Measurements from ENCODE around the gene FKBP1C.
"Not testable (repeated sequence)": the region's sequence is repeated elsewhere in the genome, so short reads cannot be mapped to it uniquely, and the experiment has no call there.

The FKBP1C gene

GRCh38 chr6:63211343-63211742 lies at the start of gene FKBP1C:
FKBP1C (plus strand) TSS chr6:63211469.
- H3K9me3 Mint-ChIP-seq; H3K36me3 Mint-ChIP-seq; ATAC-seq; DNase-seq (ENCODE audit: low spot score in 2 of 2); H3K4me3 Mint-ChIP-seq; H3K4me1 Mint-ChIP-seq; H3K27ac Mint-ChIP-seq: not testable (repeated sequence)

GRCh38 chr6:63164047-63164803 lies 47.0 kb upstream of the FKBP1C start:
- ATAC-seq; H3K4me3 Mint-ChIP-seq; H3K36me3 Mint-ChIP-seq; H3K27ac Mint-ChIP-seq; H3K9me3 Mint-ChIP-seq; DNase-seq (ENCODE audit: low spot score in 2 of 2); H3K4me1 Mint-ChIP-seq: not testable (repeated sequence)

GRCh38 chr6:63174173-63174572 lies 37.1 kb upstream of the FKBP1C start:
- Mint-ChIP-seq H3K4me3 (no peak overlapping the region), H3K9me3 (peaks cover 9% of the 10 kb centered on the region), H3K4me1 (no peaks in the 10 kb centered on the region), H3K36me3 (no peaks in the 10 kb centered on the region), H3K27ac (no peak overlapping the region)
- DNase-seq (ENCODE audit: low spot score in 2 of 2) (no peak), ATAC-seq (no peak)

GRCh38 chr6:63176181-63176580 lies 35.1 kb upstream of the FKBP1C start:
- Mint-ChIP-seq H3K9me3 (peaks cover 3% of the 10 kb centered on the region), H3K4me1 (no peaks in the 10 kb centered on the region), H3K27ac (no peak overlapping the region), H3K4me3 (no peak overlapping the region), H3K36me3 (no peaks in the 10 kb centered on the region)
- ATAC-seq (no peak), DNase-seq (ENCODE audit: low spot score in 2 of 2) (no peak)

GRCh38 chr6:63180367-63180766 lies 30.9 kb upstream of the FKBP1C start:
- no peaks in the 10 kb centered on the region for H3K4me1 Mint-ChIP-seq
- no peak overlapping the region for H3K4me3 Mint-ChIP-seq
- no peaks in the 10 kb centered on the region for H3K36me3 Mint-ChIP-seq
- no peak overlapping the region for H3K27ac Mint-ChIP-seq
- no peak for DNase-seq (ENCODE audit: low spot score in 2 of 2)
- peaks cover under 1% of the 10 kb centered on the region for H3K9me3 Mint-ChIP-seq
- ATAC-seq, result no peak

GRCh38 chr6:63186970-63187369 lies 24.3 kb upstream of the FKBP1C start:
- no peak for DNase-seq (ENCODE audit: low spot score in 2 of 2)
- Mint-ChIP-seq H3K9me3 (peaks cover 13% of the 10 kb centered on the region), H3K27ac (no peak overlapping the region), H3K36me3 (no peaks in the 10 kb centered on the region), H3K4me1 (no peaks in the 10 kb centered on the region), H3K4me3 (no peak overlapping the region)
- no peak for ATAC-seq

- Mint-ChIP-seq H3K4me3 (no peak overlapping the region), H3K36me3 (no peaks in the 10 kb centered on the region)
Measured at GRCh38 chr6:63188828-63189227, 22.4 kb upstream of the FKBP1C start.

GRCh38 chr6:63193324-63193723 lies 17.9 kb upstream of the FKBP1C start:
- Mint-ChIP-seq H3K9me3 (peaks cover 13% of the 10 kb centered on the region), H3K4me1 (no peaks in the 10 kb centered on the region), H3K27ac (no peak overlapping the region), H3K4me3 (no peak overlapping the region), H3K36me3 (no peaks in the 10 kb centered on the region)
- no peak for ATAC-seq
- no peak for DNase-seq (ENCODE audit: low spot score in 2 of 2)

More at GRCh38 chr6:63188828-63189227, 22.4 kb upstream of the FKBP1C start:
- DNase-seq (ENCODE audit: low spot score in 2 of 2) (no peak), ATAC-seq (no peak)
- H3K4me1 Mint-ChIP-seq, result no peaks in the 10 kb centered on the region
- H3K27ac Mint-ChIP-seq, result no peak overlapping the region
- peaks cover 15% of the 10 kb centered on the region for H3K9me3 Mint-ChIP-seq

- H3K27ac Mint-ChIP-seq, result no peak overlapping the region
- DNase-seq (ENCODE audit: low spot score in 2 of 2) (no peak), ATAC-seq (no peak)
- H3K9me3 Mint-ChIP-seq, result peaks cover 10% of the 10 kb centered on the region
- no peaks in the 10 kb centered on the region for H3K4me1 Mint-ChIP-seq
- no peaks in the 10 kb centered on the region for H3K36me3 Mint-ChIP-seq
- H3K4me3 Mint-ChIP-seq, result no peak overlapping the region
Measured at GRCh38 chr6:63197741-63198140, 13.5 kb upstream of the FKBP1C start.

- no peak for ATAC-seq
- Mint-ChIP-seq H3K27ac (no peak overlapping the region), H3K9me3 (peaks cover 7% of the 10 kb centered on the region), H3K4me1 (no peaks in the 10 kb centered on the region), H3K4me3 (no peak overlapping the region), H3K36me3 (no peaks in the 10 kb centered on the region)
- DNase-seq (ENCODE audit: low spot score in 2 of 2), result no peak
Measured at GRCh38 chr6:63213325-63213724, 2.1 kb downstream of the FKBP1C start.

- Mint-ChIP-seq H3K4me3 (no peak overlapping the region), H3K4me1 (no peaks in the 10 kb centered on the region), H3K36me3 (no peaks in the 10 kb centered on the region), H3K9me3 (peaks cover 7% of the 10 kb centered on the region), H3K27ac (no peak overlapping the region)
- no peak for ATAC-seq
- no peak for DNase-seq (ENCODE audit: low spot score in 2 of 2)
Measured at GRCh38 chr6:63214816-63215215, 3.5 kb downstream of the FKBP1C start.

GRCh38 chr6:63224179-63224578 lies 12.9 kb downstream of the FKBP1C start:
- DNase-seq (ENCODE audit: low spot score in 2 of 2) (no peak), ATAC-seq (no peak)
- Mint-ChIP-seq H3K36me3 (no peaks in the 10 kb centered on the region), H3K27ac (no peak overlapping the region), H3K9me3 (peaks cover 4% of the 10 kb centered on the region), H3K4me1 (no peaks in the 10 kb centered on the region), H3K4me3 (no peak overlapping the region)

GRCh38 chr6:63225987-63226386 lies 14.7 kb downstream of the FKBP1C start:
- DNase-seq (ENCODE audit: low spot score in 2 of 2); H3K4me3 Mint-ChIP-seq; H3K36me3 Mint-ChIP-seq; ATAC-seq; H3K4me1 Mint-ChIP-seq; H3K9me3 Mint-ChIP-seq; H3K27ac Mint-ChIP-seq: not testable (repeated sequence)

GRCh38 chr6:63227928-63228894 lies 16.9 kb downstream of the FKBP1C start:
- H3K4me3 Mint-ChIP-seq; DNase-seq (ENCODE audit: low spot score in 2 of 2); H3K27ac Mint-ChIP-seq; ATAC-seq; H3K36me3 Mint-ChIP-seq; H3K4me1 Mint-ChIP-seq; H3K9me3 Mint-ChIP-seq: not testable (repeated sequence)

GRCh38 chr6:63230027-63230426 lies 18.8 kb downstream of the FKBP1C start:
- not testable (repeated sequence) for ATAC-seq; DNase-seq (ENCODE audit: low spot score in 2 of 2); H3K36me3 Mint-ChIP-seq

GRCh38 chr6:63230511-63230910 lies 19.2 kb downstream of the FKBP1C start:
- not testable (repeated sequence) for ATAC-seq; H3K4me3 Mint-ChIP-seq; H3K36me3 Mint-ChIP-seq; H3K27ac Mint-ChIP-seq; H3K4me1 Mint-ChIP-seq; DNase-seq (ENCODE audit: low spot score in 2 of 2)
- H3K9me3 Mint-ChIP-seq, result peaks cover 10% of the 10 kb centered on the region

More at GRCh38 chr6:63230027-63230426, 18.8 kb downstream of the FKBP1C start:
- not testable (repeated sequence) for H3K4me1 Mint-ChIP-seq, H3K27ac Mint-ChIP-seq, H3K4me3 Mint-ChIP-seq, H3K9me3 Mint-ChIP-seq
